AG09319 (cell line): ENCODE data around the gene ABTB1.
A peak's percentile ranks its signal among the peaks of the same experiment; 100 is the strongest.
"Not testable (repeated sequence)": the region's sequence is repeated elsewhere in the genome, so short reads cannot be mapped to it uniquely, and the experiment has no call there.

Experiments
- DNase-seq: peaks from one replicate; pipeline ENCODE4 v3.0.0-alpha.2; 2010; ENCODE audit warnings: low read depth; ENCODE audit errors: extremely low read depth
- CTCF ChIP-seq: IDR thresholded peaks from 2 replicates; pipeline ENCODE4 v1.5.1; 2011; ENCODE audit warnings: low read depth, mild to moderate bottlenecking, inconsistent platforms, low read length, moderate library complexity

ABTB1 gene

GRCh38 chr3:127651516-127652172 lies 21.1 kb upstream of the ABTB1 start:
- no peak for DNase-seq
- no peak for TF ChIP-seq CTCF

GRCh38 chr3:127652246-127652995 lies 20.3 kb upstream of the ABTB1 start:
- DNase-seq = no peak
- peak; percentile 87 for TF ChIP-seq CTCF

- no peak for TF ChIP-seq CTCF
- no peak for DNase-seq
These were observed 18.4 kb upstream of the ABTB1 start for GRCh38 chr3:127654374-127654773.

GRCh38 chr3:127654993-127655392 lies 17.8 kb upstream of the ABTB1 start:
- not testable (repeated sequence) for DNase-seq

- no peak for DNase-seq
- TF ChIP-seq CTCF = no peak
These were observed 17.1 kb upstream of the ABTB1 start for GRCh38 chr3:127655641-127656040.

- no peak for TF ChIP-seq CTCF
These were observed 15.8 kb upstream of the ABTB1 start for GRCh38 chr3:127656906-127657305.

GRCh38 chr3:127658234-127658633 lies 14.5 kb upstream of the ABTB1 start:
- DNase-seq = no peak
- TF ChIP-seq CTCF = no peak

More at GRCh38 chr3:127656906-127657305, 15.8 kb upstream of the ABTB1 start:
- DNase-seq = no peak
